Trophoblast cell (in vitro differentiated cells and primary cell): ENCODE data around the gene DSE.

Experiments
- DNase-seq, 2 donors: peaks; one replicate each; pipeline ENCODE4 v3.0.0-alpha.2; 2016
- H2AFZ ChIP-seq: 2 replicates; pipeline ENCODE4 v1.6.1; 2013; ENCODE audit warnings: low read length, moderate library complexity, mild to moderate bottlenecking; ENCODE audit not compliant: insufficient read depth, poor library complexity
- H2AK5ac ChIP-seq: 2 replicates; pipeline ENCODE4 v1.6.1; 2013; ENCODE audit warnings: mild to moderate bottlenecking, low read length
- H2BK120ac ChIP-seq: 2 replicates; pipeline ENCODE4 v1.6.1; 2013; ENCODE audit warnings: low read length, mild to moderate bottlenecking, moderate library complexity; ENCODE audit not compliant: insufficient read depth, poor library complexity
- H2BK12ac ChIP-seq: 2 replicates; pipeline ENCODE4 v1.6.1; 2013; ENCODE audit warnings: mild to moderate bottlenecking, low read length, moderate library complexity
- H2BK5ac ChIP-seq: 2 replicates; pipeline ENCODE4 v1.6.1; 2013; ENCODE audit warnings: low read length, low read depth, moderate library complexity, mild to moderate bottlenecking; ENCODE audit not compliant: poor library complexity
- H3K14ac ChIP-seq: 2 replicates; pipeline ENCODE4 v1.6.1; 2013; ENCODE audit warnings: mild to moderate bottlenecking, low read length
- H3K18ac ChIP-seq: 2 replicates; pipeline ENCODE4 v1.6.1; 2013; ENCODE audit warnings: mild to moderate bottlenecking, low read length
- H3K23ac ChIP-seq: 2 replicates; pipeline ENCODE4 v1.6.1; 2013; ENCODE audit warnings: low read length
- H3K27ac ChIP-seq: 2 replicates; pipeline ENCODE4 v1.5.1; 2013; ENCODE audit warnings: low read depth, mild to moderate bottlenecking, inconsistent platforms, low read length, moderate library complexity
- H3K27me3 ChIP-seq: 2 replicates; pipeline ENCODE4 v1.6.1; 2013; ENCODE audit warnings: inconsistent platforms, mild to moderate bottlenecking, low read length, moderate library complexity; ENCODE audit not compliant: insufficient read depth
- H3K36me3 ChIP-seq, 2 experiments: 1 replicate in 1 of 2; 2 replicates in 1 of 2; pipeline ENCODE4 v1.6.1; 2013; ENCODE audit warnings: low read length in 2 of 2, mild to moderate bottlenecking in 2 of 2, moderate library complexity in 1 of 2; ENCODE audit not compliant: insufficient read depth in 2 of 2, control insufficient read depth in 1 of 2
- H3K4ac ChIP-seq: 2 replicates; pipeline ENCODE4 v1.6.1; 2013; ENCODE audit warnings: low read depth, mild to moderate bottlenecking, low read length, moderate library complexity
- H3K4me1 ChIP-seq, 2 experiments: 1 replicate in 1 of 2; 2 replicates in 1 of 2; pipeline ENCODE4 v1.6.1; 2013; ENCODE audit warnings: low read length in 2 of 2, mild to moderate bottlenecking in 2 of 2, moderate library complexity in 1 of 2; ENCODE audit not compliant: insufficient read depth in 2 of 2, control insufficient read depth in 1 of 2
- H3K4me2 ChIP-seq: 2 replicates; pipeline ENCODE4 v1.6.1; 2013; ENCODE audit warnings: inconsistent platforms, mild to moderate bottlenecking, low read length, moderate library complexity
- H3K4me3 ChIP-seq: 2 replicates; pipeline ENCODE4 v1.5.1; 2013; ENCODE audit warnings: mild to moderate bottlenecking, low read depth, low read length, inconsistent platforms
- H3K79me1 ChIP-seq: one replicate; pipeline ENCODE4 v1.6.1; 2013; ENCODE audit warnings: low read length
- H3K79me2 ChIP-seq: 2 replicates; pipeline ENCODE4 v1.6.1; 2013; ENCODE audit warnings: low read length, mild to moderate bottlenecking; ENCODE audit not compliant: control insufficient read depth, insufficient read depth, poor library complexity
- H3K9ac ChIP-seq: 2 replicates; pipeline ENCODE4 v1.6.1; 2013; ENCODE audit warnings: mild to moderate bottlenecking, low read length
- H3K9me3 ChIP-seq: 2 replicates; pipeline ENCODE4 v1.6.1; 2013; ENCODE audit warnings: low read depth, mild to moderate bottlenecking, control low read depth, inconsistent platforms, low read length; ENCODE audit not compliant: insufficient read depth
- H4K12ac ChIP-seq: 2 replicates; pipeline ENCODE4 v1.6.1; 2013; ENCODE audit warnings: low read depth, mild to moderate bottlenecking, low read length, moderate library complexity
- H4K8ac ChIP-seq: 2 replicates; pipeline ENCODE4 v1.6.1; 2013; ENCODE audit warnings: low read depth, mild to moderate bottlenecking, low read length, moderate library complexity
- H4K91ac ChIP-seq: one replicate; pipeline ENCODE4 v1.6.1; 2013; ENCODE audit warnings: low read depth, mild to moderate bottlenecking, low read length, moderate library complexity
- WGBS: extraction: QIAGEN DNeasy Blood & Tissue Kit; methylation state at CpG from one replicate; pipeline ENCODE4 v1.1.7; 2013; ENCODE audit warnings: missing lambda C conversion rate; ENCODE audit not compliant: insufficient read length, insufficient coverage; ENCODE audit errors: extremely low coverage; 5-methylcytosine and 5-hydroxymethylcytosine counted together

Gene DSE

DNA sequence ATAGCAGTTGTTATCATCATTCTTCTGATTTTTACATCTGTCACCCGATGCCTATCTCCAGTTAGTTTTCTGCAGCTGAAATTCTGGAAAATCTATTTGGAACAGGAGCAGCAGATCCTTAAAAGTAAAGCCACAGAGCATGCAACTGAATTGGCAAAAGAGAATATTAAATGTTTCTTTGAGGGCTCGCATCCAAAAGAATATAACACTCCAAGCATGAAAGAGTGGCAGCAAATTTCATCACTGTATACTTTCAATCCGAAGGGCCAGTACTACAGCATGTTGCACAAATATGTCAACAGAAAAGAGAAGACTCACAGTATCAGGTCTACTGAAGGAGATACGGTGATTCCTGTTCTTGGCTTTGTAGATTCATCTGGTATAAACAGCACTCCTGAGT, 92.6 kb downstream of the DSE start:
- Histone ChIP-seq H3K4ac (no peak overlapping the region), H3K4me3 (no peak overlapping the region), H4K91ac (no peak overlapping the region), H3K27me3 (no peaks in the 10 kb centered on the region), H2AK5ac (no peak overlapping the region), H3K18ac (no peak overlapping the region), H2BK120ac (no peak overlapping the region), H4K12ac (no peak overlapping the region), H3K4me1 (peaks cover 7 to 8% of the 10 kb centered on the region in 2 experiments), H3K9ac (no peak overlapping the region), H3K4me2 (no peak overlapping the region), H3K27ac (no peak overlapping the region), H3K36me3 (no peaks in the 10 kb centered on the region), H2AFZ (no peak overlapping the region), H3K9me3 (no peaks in the 10 kb centered on the region), H3K79me2 (no peaks in the 10 kb centered on the region), H3K79me1 (no peaks in the 10 kb centered on the region), H4K8ac (no peak overlapping the region), H2BK12ac (no peak overlapping the region), H2BK5ac (no peak overlapping the region), H3K14ac (no peak overlapping the region), H3K23ac (no peak overlapping the region)
- DNase-seq: peak in 1 of 2 donors; percentile 58
- WGBS: no CpG with 5 or more reads among the region's 4 CpGs

DNA sequence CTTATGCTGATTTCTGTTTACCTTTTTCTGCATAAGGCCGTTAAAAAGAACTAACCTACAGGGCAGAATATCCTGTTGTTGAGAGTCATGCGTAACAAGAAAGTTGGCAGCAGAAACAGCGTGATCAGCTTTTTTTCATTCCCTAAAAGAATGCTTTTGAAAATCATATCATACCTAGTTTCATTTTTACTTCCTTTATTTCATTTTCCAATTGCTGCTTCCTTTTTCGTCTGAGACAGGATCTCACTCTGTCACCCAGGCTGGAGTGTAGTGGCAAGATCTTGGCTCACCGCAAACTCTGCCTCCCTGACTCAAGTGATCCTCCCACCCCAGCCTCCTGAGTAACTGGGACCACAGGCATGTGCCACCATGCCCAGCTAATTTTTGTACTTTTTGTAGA, 94.5 kb downstream of the DSE start:
- no peak overlapping the region for H3K14ac ChIP-seq
- no peaks in the 10 kb centered on the region for H3K36me3 ChIP-seq
- H2BK5ac ChIP-seq: no peak overlapping the region
- H3K18ac ChIP-seq: no peak overlapping the region
- H3K23ac ChIP-seq: no peak overlapping the region
- H3K4me1 ChIP-seq: peaks cover 7 to 8% of the 10 kb centered on the region in 2 experiments
- no peaks in the 10 kb centered on the region for H3K79me1 ChIP-seq
- DNase-seq: peak in 1 of 2 donors; percentile 27
- H4K8ac ChIP-seq: no peak overlapping the region
- WGBS: no CpG with 5 or more reads among the region's 5 CpGs
- H3K4ac ChIP-seq: no peak overlapping the region
- no peak overlapping the region for H3K4me2 ChIP-seq
- no peak overlapping the region for H2AFZ ChIP-seq
- no peaks in the 10 kb centered on the region for H3K9me3 ChIP-seq
- no peaks in the 10 kb centered on the region for H3K27me3 ChIP-seq
- H4K91ac ChIP-seq: no peak overlapping the region
- no peak overlapping the region for H2AK5ac ChIP-seq
- no peak overlapping the region for H2BK120ac ChIP-seq
- H4K12ac ChIP-seq: no peak overlapping the region
- H3K4me3 ChIP-seq: no peak overlapping the region
- no peak overlapping the region for H3K9ac ChIP-seq
- H2BK12ac ChIP-seq: no peak overlapping the region
- H3K79me2 ChIP-seq: no peaks in the 10 kb centered on the region
- no peak overlapping the region for H3K27ac ChIP-seq

DNA sequence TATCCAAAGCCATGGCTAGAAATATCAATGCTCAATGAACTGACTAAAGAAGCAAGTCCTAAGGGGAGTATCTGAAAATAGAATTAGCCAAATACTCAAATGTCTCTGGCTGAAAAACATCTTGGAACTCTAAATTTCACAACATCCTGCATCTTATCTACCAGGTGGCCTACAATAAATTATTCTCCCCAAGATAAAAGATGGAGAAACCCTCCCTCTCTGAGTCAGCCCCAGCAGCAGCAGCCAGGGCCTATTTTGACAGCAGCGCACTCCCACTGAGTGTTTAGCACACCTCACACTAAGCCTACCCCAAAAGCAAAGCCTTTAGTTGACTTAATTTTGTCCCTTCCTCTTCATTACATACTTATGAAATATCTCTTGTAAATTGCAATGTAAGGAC, 96.3 kb downstream of the DSE start:
- H3K4ac ChIP-seq: no peak overlapping the region
- H2BK120ac ChIP-seq: no peak overlapping the region
- H3K23ac ChIP-seq: no peak overlapping the region
- no peak overlapping the region for H3K4me2 ChIP-seq
- no peak overlapping the region for H4K12ac ChIP-seq
- no peak overlapping the region for H3K9ac ChIP-seq
- H2AK5ac ChIP-seq: no peak overlapping the region
- H3K79me2 ChIP-seq: no peaks in the 10 kb centered on the region
- H3K4me1 ChIP-seq: peaks cover 2 to 4% of the 10 kb centered on the region in 2 experiments
- no CpG with 5 or more reads among the region's 1 CpG for WGBS
- H3K14ac ChIP-seq: no peak overlapping the region
- no peak overlapping the region for H3K27ac ChIP-seq
- no peak overlapping the region for H2BK12ac ChIP-seq
- H3K27me3 ChIP-seq: no peaks in the 10 kb centered on the region
- H3K9me3 ChIP-seq: no peaks in the 10 kb centered on the region
- no peaks in the 10 kb centered on the region for H3K79me1 ChIP-seq
- H4K91ac ChIP-seq: no peak overlapping the region
- H2BK5ac ChIP-seq: no peak overlapping the region
- H4K8ac ChIP-seq: no peak overlapping the region
- H2AFZ ChIP-seq: no peak overlapping the region
- no peak overlapping the region for H3K18ac ChIP-seq
- no peaks in the 10 kb centered on the region for H3K36me3 ChIP-seq
- DNase-seq: no peak
- H3K4me3 ChIP-seq: no peak overlapping the region

DNA sequence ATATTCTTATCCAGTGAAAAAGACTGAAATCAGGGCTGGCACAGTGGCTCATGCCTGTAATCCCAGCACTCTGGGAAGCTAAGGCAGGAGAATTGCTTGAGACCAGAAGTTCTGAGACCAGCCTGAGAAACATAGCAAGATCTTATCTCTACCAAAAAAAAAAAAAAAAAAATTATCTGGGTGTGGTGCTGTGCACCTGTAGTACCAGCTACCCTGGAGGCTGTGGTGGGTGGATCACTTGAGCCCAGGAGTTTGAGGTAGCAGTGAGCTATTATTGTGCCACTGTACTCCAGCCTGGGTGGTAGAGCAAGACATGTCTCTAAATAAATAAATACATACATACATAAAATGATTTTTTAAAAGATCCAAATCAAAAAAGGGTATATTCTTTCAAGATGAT, 96.8 kb downstream of the DSE start:
- Histone ChIP-seq H3K14ac (no peak overlapping the region), H3K27ac (no peak overlapping the region), H2BK5ac (no peak overlapping the region), H4K91ac (no peak overlapping the region), H3K36me3 (no peaks in the 10 kb centered on the region), H3K18ac (no peak overlapping the region), H2BK12ac (no peak overlapping the region), H2AFZ (no peak overlapping the region), H2BK120ac (no peak overlapping the region), H3K9me3 (no peaks in the 10 kb centered on the region), H3K4ac (no peak overlapping the region), H3K9ac (no peak overlapping the region), H3K79me1 (no peaks in the 10 kb centered on the region), H2AK5ac (no peak overlapping the region), H3K23ac (no peak overlapping the region), H4K8ac (no peak overlapping the region), H3K4me2 (no peak overlapping the region), H3K79me2 (no peaks in the 10 kb centered on the region), H3K4me3 (no peak overlapping the region), H3K27me3 (no peaks in the 10 kb centered on the region), H3K4me1 (peaks cover 0 to 1% of the 10 kb centered on the region in 2 experiments), H4K12ac (no peak overlapping the region)
- DNase-seq: no peak
